Hippocampal formation (tissue), 2 donors: Measurements from ENCODE around the gene PKD1L1.
"Not testable (repeated sequence)": the region's sequence is repeated elsewhere in the genome, so short reads cannot be mapped to it uniquely, and the experiment has no call there.

ENCODE experiments used
- DNase-seq, 2 donors: peaks; one replicate each; lab custom pipeline; 2025; lab: John Stamatoyannopoulos, UW

The PKD1L1 gene

GRCh38 chr7:47938574-47939165 is 9.6 kb downstream of the PKD1L1 start:
- DNase-seq, result no peak

GRCh38 chr7:47937711-47938573 is 10.3 kb downstream of the PKD1L1 start:
- DNase-seq, result no peak

GRCh38 chr7:47937065-47937687 is 11.1 kb downstream of the PKD1L1 start:
- DNase-seq, result no peak

GRCh38 chr7:47936323-47936722 is 11.9 kb downstream of the PKD1L1 start:
- no peak for DNase-seq

- DNase-seq, result no peak
Measured at GRCh38 chr7:47935336-47935735, 12.9 kb downstream of the PKD1L1 start.

- DNase-seq, result no peak
Measured at GRCh38 chr7:47934831-47935230, 13.4 kb downstream of the PKD1L1 start.

- DNase-seq, result no peak
Measured at GRCh38 chr7:47933215-47933614, 15.1 kb downstream of the PKD1L1 start.

- no peak for DNase-seq
Measured at GRCh38 chr7:47932466-47933037, 15.7 kb downstream of the PKD1L1 start.

GRCh38 chr7:47932016-47932415 is 16.2 kb downstream of the PKD1L1 start:
- no peak for DNase-seq

- DNase-seq, result no peak
Measured at GRCh38 chr7:47931005-47932004, 17.0 kb downstream of the PKD1L1 start.

- DNase-seq, result no peak
Measured at GRCh38 chr7:47924266-47924665, 24.0 kb downstream of the PKD1L1 start.

GRCh38 chr7:47923081-47923875 is 25.0 kb downstream of the PKD1L1 start:
- DNase-seq, result not testable (repeated sequence)

GRCh38 chr7:47916514-47916913 is 31.8 kb downstream of the PKD1L1 start:
- DNase-seq, result not testable (repeated sequence)

- no peak for DNase-seq
Measured at GRCh38 chr7:47915616-47915976, 32.7 kb downstream of the PKD1L1 start.

- DNase-seq, result no peak
Measured at GRCh38 chr7:47914717-47915615, 33.3 kb downstream of the PKD1L1 start.

- DNase-seq, result no peak
Measured at GRCh38 chr7:47912332-47912731, 35.9 kb downstream of the PKD1L1 start.

GRCh38 chr7:47908720-47909119 is 39.5 kb downstream of the PKD1L1 start:
- no peak for DNase-seq

- no peak for DNase-seq
Measured at GRCh38 chr7:47907981-47908616, 40.2 kb downstream of the PKD1L1 start.

- DNase-seq, result no peak
Measured at GRCh38 chr7:47906883-47907282, 41.4 kb downstream of the PKD1L1 start.
